Activated CD4-positive, CD25-positive, alpha-beta regulatory T cell treated with anti-CD3 and anti-CD28 coated beads, Interleukin-2, amount 50 U/mL, for 16 hours (primary cell): Measurements from ENCODE around the gene MT1A.

Source experiments
- DNase-seq: peaks from one replicate; pipeline ENCODE4 v3.0.0-alpha.2; 2020; ENCODE audit warnings: low read depth, low spot score

The MT1A gene

GRCh38 chr16:56637814-56638750, at the start of gene MT1A:
TSS of gene MT1A (plus strand) at chr16:56638666. CDS start at chr16:56638739, 73 bp downstream.
- DNase-seq = no peak

- no peak for DNase-seq
These were observed 49.7 kb upstream of the MT1A start for GRCh38 chr16:56588781-56589140.

- no peak for DNase-seq
These were observed 49.1 kb upstream of the MT1A start, which contains the start of gene MT3 for GRCh38 chr16:56589141-56590039. TSS of gene MT3 (plus strand) at chr16:56589528. CDS start at chr16:56589591, 63 bp downstream.

GRCh38 chr16:56591377-56592060, 46.9 kb upstream of the MT1A start:
- DNase-seq = no peak

- no peak for DNase-seq
These were observed 44.7 kb upstream of the MT1A start for GRCh38 chr16:56593573-56594291.

- DNase-seq = no peak
These were observed 44.2 kb upstream of the MT1A start for GRCh38 chr16:56594292-56594619.

GRCh38 chr16:56600398-56600999, 38.0 kb upstream of the MT1A start:
- DNase-seq = no peak

- DNase-seq = no peak
These were observed 37.1 kb upstream of the MT1A start for GRCh38 chr16:56601325-56601724.

GRCh38 chr16:56603589-56603988, 34.9 kb upstream of the MT1A start:
- DNase-seq = no peak

- DNase-seq = no peak
These were observed 33.5 kb upstream of the MT1A start for GRCh38 chr16:56604966-56605365.

- no peak for DNase-seq
These were observed 33.0 kb upstream of the MT1A start for GRCh38 chr16:56605475-56605874.

- no peak for DNase-seq
These were observed 32.4 kb upstream of the MT1A start for GRCh38 chr16:56606071-56606475.

- DNase-seq = no peak
These were observed 31.9 kb upstream of the MT1A start for GRCh38 chr16:56606476-56607108.

- no peak for DNase-seq
These were observed 31.3 kb upstream of the MT1A start for GRCh38 chr16:56607109-56607618.

- DNase-seq = no peak
These were observed 30.8 kb upstream of the MT1A start for GRCh38 chr16:56607675-56608042.

GRCh38 chr16:56608043-56608875, 30.2 kb upstream of the MT1A start, which contains the start of gene MT2A:
TSS of gene MT2A (plus strand) at chr16:56608584. CDS start at chr16:56608656, 72 bp downstream.
- peak; percentile 70 for DNase-seq

- DNase-seq = no peak
These were observed 29.5 kb upstream of the MT1A start for GRCh38 chr16:56608876-56609462.

- DNase-seq = peak; percentile 42
These were observed 29.0 kb upstream of the MT1A start for GRCh38 chr16:56609463-56609921.
